Measurements from ENCODE around the gene SDHAF4. TPM values are rescaled to one million over a fixed set of nuclear protein-coding genes. Genes with fewer than 3 reads are reported as not detected.

The SDHAF4 gene
- total RNA-seq, 1 experiment from 2014 or later, result 13.1 TPM

GRCh38 chr6:70620746-70621145 is 54.0 kb downstream of the SDHAF4 start:
- DNase-seq (ENCODE audit: unreplicated experiment), result no peak
- BruUV-seq (replicated peaks), result no TSS peak
- ChIA-PET CTCF (interaction anchor here (0.7 to 1.8 kb wide), 2 partner anchors 66 to 332 kb away, joined by 3 to 5 read pairs; no protein-coding TSS in a partner anchor), POLR2A (no interaction called here)
- H3K9me3 Mint-ChIP-seq (ENCODE audit: unreplicated experiment), result no peaks in the 10 kb centered on the region
- H3K36me3 Mint-ChIP-seq (ENCODE audit: insufficient read depth, unreplicated experiment), result no peaks in the 10 kb centered on the region
- H3K4me1 Mint-ChIP-seq (ENCODE audit: insufficient read depth, unreplicated experiment), result no peaks in the 10 kb centered on the region
- no peak overlapping the region for H3K27ac Mint-ChIP-seq (ENCODE audit: low read depth, unreplicated experiment)
- no peaks in the 10 kb centered on the region for H3K27me3 Mint-ChIP-seq (ENCODE audit: insufficient read depth, unreplicated experiment)
- H3K4me3 Mint-ChIP-seq (ENCODE audit: unreplicated experiment), result no peak overlapping the region
- no peak for TF ChIP-seq CTCF (IDR thresholded peaks at IDR 0.05; ENCODE audit: unreplicated experiment)
- intact Hi-C loops (cut with micrococcal nuclease), result no loop called here

- no peak overlapping the region for H3K4me3 Mint-ChIP-seq (ENCODE audit: unreplicated experiment)
- H3K27ac Mint-ChIP-seq (ENCODE audit: low read depth, unreplicated experiment), result no peak overlapping the region
- no peak for DNase-seq (ENCODE audit: unreplicated experiment)
- CTCF ChIA-PET, result no interaction called here
- intact Hi-C loops (cut with micrococcal nuclease), result no loop called here
- TF ChIP-seq CTCF (IDR thresholded peaks at IDR 0.05; ENCODE audit: unreplicated experiment), result no peak
- BruUV-seq (replicated peaks), result no TSS peak
- POLR2A ChIA-PET, result no interaction called here
- no peaks in the 10 kb centered on the region for H3K36me3 Mint-ChIP-seq (ENCODE audit: insufficient read depth, unreplicated experiment)
- H3K4me1 Mint-ChIP-seq (ENCODE audit: insufficient read depth, unreplicated experiment), result no peaks in the 10 kb centered on the region
- H3K9me3 Mint-ChIP-seq (ENCODE audit: unreplicated experiment), result no peaks in the 10 kb centered on the region
- no peaks in the 10 kb centered on the region for H3K27me3 Mint-ChIP-seq (ENCODE audit: insufficient read depth, unreplicated experiment)
Observed at GRCh38 chr6:70622461-70622860, 55.7 kb downstream of the SDHAF4 start.

- intact Hi-C loops (cut with micrococcal nuclease), result no loop called here
- BruUV-seq (replicated peaks), result no TSS peak
- no peaks in the 10 kb centered on the region for H3K4me1 Mint-ChIP-seq (ENCODE audit: insufficient read depth, unreplicated experiment)
- no peaks in the 10 kb centered on the region for H3K36me3 Mint-ChIP-seq (ENCODE audit: insufficient read depth, unreplicated experiment)
- H3K27me3 Mint-ChIP-seq (ENCODE audit: insufficient read depth, unreplicated experiment), result no peaks in the 10 kb centered on the region
- DNase-seq (ENCODE audit: unreplicated experiment), result no peak
- H3K4me3 Mint-ChIP-seq (ENCODE audit: unreplicated experiment), result no peak overlapping the region
- TF ChIP-seq CTCF (IDR thresholded peaks at IDR 0.05; ENCODE audit: unreplicated experiment), result no peak
- H3K9me3 Mint-ChIP-seq (ENCODE audit: unreplicated experiment), result no peaks in the 10 kb centered on the region
- ChIA-PET CTCF (interaction anchor here (0.7 kb wide), 1 partner anchor 259 kb away, joined by 3 read pairs; no protein-coding TSS in a partner anchor), POLR2A (no interaction called here)
- H3K27ac Mint-ChIP-seq (ENCODE audit: low read depth, unreplicated experiment), result no peak overlapping the region
Observed at GRCh38 chr6:70625436-70625835, 58.7 kb downstream of the SDHAF4 start.

- H3K27ac Mint-ChIP-seq (ENCODE audit: low read depth, unreplicated experiment), result no peak overlapping the region
- no TSS peak for BruUV-seq (replicated peaks)
- intact Hi-C loops (cut with micrococcal nuclease), result no loop called here
- CTCF ChIA-PET, result no interaction called here
- H3K36me3 Mint-ChIP-seq (ENCODE audit: insufficient read depth, unreplicated experiment), result no peaks in the 10 kb centered on the region
- H3K4me3 Mint-ChIP-seq (ENCODE audit: unreplicated experiment), result no peak overlapping the region
- DNase-seq (ENCODE audit: unreplicated experiment), result no peak
- TF ChIP-seq CTCF (IDR thresholded peaks at IDR 0.05; ENCODE audit: unreplicated experiment), result no peak
- POLR2A ChIA-PET, result no interaction called here
- no peaks in the 10 kb centered on the region for H3K4me1 Mint-ChIP-seq (ENCODE audit: insufficient read depth, unreplicated experiment)
- no peaks in the 10 kb centered on the region for H3K27me3 Mint-ChIP-seq (ENCODE audit: insufficient read depth, unreplicated experiment)
- H3K9me3 Mint-ChIP-seq (ENCODE audit: unreplicated experiment), result no peaks in the 10 kb centered on the region
Observed at GRCh38 chr6:70627500-70628254, 60.9 kb downstream of the SDHAF4 start.
